DMS153 treated with DMSO at 0.1 percent for 48 hours (cell line): ENCODE data around the gene ADGRE3.
"Not testable (repeated sequence)": the region's sequence is repeated elsewhere in the genome, so short reads cannot be mapped to it uniquely, and the experiment has no call there.

ENCODE experiments used
- DNase-seq: peaks from one replicate; lab custom pipeline; 2025; ENCODE audit not compliant: unreplicated experiment; lab: John Stamatoyannopoulos, UW

ADGRE3 gene

GRCh38 chr19:14603990-14604387 is 70.7 kb downstream of the ADGRE3 start:
- DNase-seq: no peak

- no peak for DNase-seq
Observed at GRCh38 chr19:14599548-14600147, 75.0 kb downstream of the ADGRE3 start.

DNA sequence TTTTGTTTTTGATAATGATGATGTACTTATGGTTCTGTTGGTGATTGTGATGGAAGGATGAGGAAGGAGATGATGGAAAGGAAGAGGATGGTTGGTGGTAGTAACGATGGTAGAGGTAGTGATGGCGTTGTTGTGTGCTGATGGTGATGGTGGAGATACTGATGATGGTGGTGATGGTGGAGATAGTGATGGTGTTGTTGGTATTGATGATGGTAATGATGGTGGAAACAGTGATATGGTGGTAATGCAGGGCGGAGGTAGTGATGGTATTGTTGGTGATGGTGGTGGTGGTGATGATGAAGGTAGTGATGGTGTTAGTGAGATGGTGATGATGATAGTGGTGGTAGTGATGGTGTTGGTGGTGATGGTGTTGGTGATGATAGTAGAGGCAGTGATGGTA is 79.1 kb downstream of the ADGRE3 start:
- DNase-seq: no peak

DNA sequence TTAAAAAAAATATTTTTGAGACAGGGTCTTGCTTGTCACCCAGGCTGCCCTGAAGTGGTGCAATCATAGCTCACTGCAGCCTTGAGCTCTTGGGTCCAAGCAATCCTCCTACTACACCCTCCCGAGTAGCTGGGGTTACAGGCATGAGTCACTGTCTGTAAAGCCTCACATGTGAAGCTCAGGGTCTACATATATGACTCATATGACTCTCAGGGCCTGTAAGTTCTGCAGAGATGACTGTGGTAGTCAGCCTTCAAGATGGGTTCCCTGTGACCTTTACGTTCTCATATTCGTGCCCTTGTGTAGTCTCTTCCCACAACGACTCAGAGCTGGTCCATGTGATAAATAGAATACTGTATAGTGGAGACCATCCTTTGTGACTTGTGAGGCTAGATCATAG is 85.2 kb downstream of the ADGRE3 start:
- DNase-seq: not testable (repeated sequence)

GRCh38 chr19:14585187-14585586 is 89.5 kb downstream of the ADGRE3 start:
- not testable (repeated sequence) for DNase-seq

DNA sequence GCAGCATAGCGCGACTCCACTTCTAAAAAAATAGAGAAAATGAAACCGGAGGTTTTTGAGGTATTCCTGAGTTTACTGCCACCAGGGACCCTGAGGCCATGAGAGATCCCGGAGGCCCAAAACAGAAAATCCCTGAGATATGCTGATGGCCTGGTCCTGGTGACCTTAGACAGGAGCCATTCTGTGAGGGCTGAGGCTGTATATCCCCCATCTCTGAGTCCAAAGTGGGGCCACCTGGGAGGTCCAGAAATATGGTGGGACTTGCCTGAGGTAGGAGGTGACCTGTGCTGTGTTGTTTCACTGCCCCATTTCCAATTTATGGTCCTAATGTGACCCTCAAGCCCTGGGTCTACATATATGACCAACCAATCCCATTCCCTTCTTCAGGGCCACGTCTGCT is 90.3 kb downstream of the ADGRE3 start:
- not testable (repeated sequence) for DNase-seq

- DNase-seq: no peak
Observed at GRCh38 chr19:14582894-14583340, 91.7 kb downstream of the ADGRE3 start, which contains the start of gene CLEC17A. Gene CLEC17A (plus strand): TSS chr19:14583084. CDS start chr19:14583161, 77 bp downstream.

DNA sequence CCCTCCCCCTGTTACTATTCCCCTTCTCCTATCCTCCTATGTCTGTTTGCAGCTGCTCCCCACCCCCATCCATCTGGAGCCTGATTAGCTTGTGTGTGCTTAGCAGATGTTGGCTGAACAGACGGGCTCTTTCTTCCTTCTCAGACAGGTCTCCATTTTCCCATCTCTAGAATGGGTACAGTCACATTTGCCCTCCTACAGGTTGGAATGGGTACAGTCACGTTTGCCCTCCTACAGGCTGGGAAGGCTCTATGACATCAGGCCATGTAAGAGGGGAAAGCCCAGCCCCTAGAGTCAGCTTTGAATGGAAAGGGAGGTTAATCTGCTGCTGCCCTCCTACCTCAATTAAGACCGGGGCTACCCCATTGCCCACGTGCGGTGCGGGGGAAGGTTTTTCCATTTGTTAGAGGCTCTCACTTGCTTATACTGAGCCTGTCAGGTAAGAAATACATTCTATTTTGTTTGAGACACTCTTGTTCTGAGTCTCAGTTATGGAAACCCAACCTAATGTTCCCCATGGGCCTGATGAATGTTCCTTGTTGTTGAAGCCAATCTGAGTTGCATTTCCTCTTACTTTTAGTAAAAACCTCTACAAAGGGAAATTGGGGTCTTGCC is 93.9 kb downstream of the ADGRE3 start:
- no peak for DNase-seq

GRCh38 chr19:14577885-14578427 is 96.7 kb downstream of the ADGRE3 start:
- no peak for DNase-seq

GRCh38 chr19:14577264-14577663 is 97.4 kb downstream of the ADGRE3 start:
- no peak for DNase-seq

- no peak for DNase-seq
Observed at GRCh38 chr19:14576363-14576762, 98.3 kb downstream of the ADGRE3 start.

GRCh38 chr19:14575428-14575980 is 99.1 kb downstream of the ADGRE3 start:
- DNase-seq: no peak

DNA sequence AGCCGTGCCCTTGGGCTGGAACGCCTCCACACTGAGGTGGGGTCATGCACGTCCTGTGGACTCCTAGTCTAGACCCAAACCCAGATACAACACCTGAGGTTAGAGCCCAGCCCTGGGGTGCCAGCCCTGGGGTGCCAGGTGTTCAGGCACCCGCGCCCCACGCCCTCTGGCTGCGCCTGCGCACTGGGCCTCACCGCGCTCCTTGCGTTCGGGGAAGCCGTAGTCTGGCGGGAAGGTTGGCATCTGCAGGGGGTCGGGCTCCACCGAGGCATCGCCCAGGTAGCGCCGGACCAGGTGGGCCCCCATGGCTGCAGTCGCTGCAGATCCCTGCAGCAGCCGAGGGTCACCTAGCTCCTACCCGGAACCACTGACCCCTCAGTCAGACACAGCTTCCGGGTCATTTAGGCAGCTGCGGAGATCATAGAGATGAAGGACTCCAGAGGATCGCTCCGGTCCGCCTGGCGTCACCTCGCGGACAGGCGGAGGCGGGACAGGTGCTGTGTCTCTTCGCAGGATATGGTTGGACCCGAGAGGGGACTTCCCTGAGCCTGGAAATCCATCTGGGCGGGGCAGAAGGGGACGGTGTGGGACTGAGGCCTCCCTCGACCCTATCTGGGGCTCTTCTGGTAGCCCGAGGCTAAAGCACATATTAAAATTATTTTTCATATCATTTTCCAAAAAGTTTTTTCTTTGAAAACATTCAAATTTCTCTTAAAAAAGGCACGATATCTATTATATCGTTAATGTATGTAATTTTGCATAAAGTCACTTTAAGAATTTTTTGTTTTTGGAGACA is 102.8 kb downstream of the ADGRE3 start, which contains the start of gene NDUFB7:
NDUFB7 (minus strand) TSS at position 372 of the 796 bp plus-strand sequence; CDS start at position 306, 66 bp downstream.
- peak; percentile 89 for DNase-seq

- DNase-seq: no peak
Observed at GRCh38 chr19:14570864-14571527, 103.6 kb downstream of the ADGRE3 start.
